Fibroblast of lung (primary cell): ENCODE measurements around the gene INMT.

Experiments used
- CTCF ChIP-seq, 2 donors: IDR thresholded peaks in 1 of 2; conservative IDR thresholded peaks in 1 of 2; 1 replicate in 1 of 2; 2 replicates in 1 of 2; pipeline ENCODE4 v1.5.1; 2011 to 2012; ENCODE audit warnings: low read length in 2 of 2, control low read depth in 1 of 2, inconsistent platforms in 1 of 2, low read depth in 1 of 2, mild to moderate bottlenecking in 1 of 2
- EZH2 ChIP-seq: IDR thresholded peaks from 2 replicates; pipeline ENCODE4 v1.5.1; 2012; ENCODE audit warnings: low read length, control low read depth, mild to moderate bottlenecking; ENCODE audit errors: missing control alignments

- no peak for TF ChIP-seq CTCF (conservative IDR thresholded peaks at IDR 0.05 in 1 of 2, IDR thresholded peaks at IDR 0.05 in 1 of 2; ENCODE audit: low read depth in 1 of 2, low read length in 2 of 2)
- no peak for TF ChIP-seq EZH2
Measured at GRCh38 chr7:30752484-30752883, 549 bp downstream of the INMT start.
